A673 (cell line): ENCODE results near the gene GZMM.

Source experiments
- CTCF ChIP-seq: fragments of 300-800, 200-600 bp; sonication (generic); conservative IDR thresholded peaks from 2 replicates; pipeline ENCODE4 v1.5.1; 2017; ENCODE audit warnings: low read depth, mild to moderate bottlenecking, antibody characterized with exemption, low read length, moderate library complexity, mixed read lengths
- EZH2 ChIP-seq: fragments of 200-600 bp; sonication (generic); IDR thresholded peaks from 2 replicates; pipeline ENCODE4 v1.6.1; 2017; ENCODE audit warnings: borderline replicate concordance, low read depth, mild to moderate bottlenecking, mixed read lengths, antibody characterized with exemption, low read length; ENCODE audit not compliant: poor library complexity, severe bottlenecking

- TF ChIP-seq CTCF (peak; percentile 78), EZH2 (no peak)
These were observed 48.3 kb upstream of the GZMM start for GRCh38 chr19:495402-496111.
